Measurements from ENCODE around the gene PAK1. TPM values are rescaled to one million over a fixed set of nuclear protein-coding genes. Genes with fewer than 3 reads are reported as not detected.

PAK1 gene
- total and polyA plus RNA-seq, 2 experiments from 2014 or later: 18.4 to 33.1 TPM

DNA sequence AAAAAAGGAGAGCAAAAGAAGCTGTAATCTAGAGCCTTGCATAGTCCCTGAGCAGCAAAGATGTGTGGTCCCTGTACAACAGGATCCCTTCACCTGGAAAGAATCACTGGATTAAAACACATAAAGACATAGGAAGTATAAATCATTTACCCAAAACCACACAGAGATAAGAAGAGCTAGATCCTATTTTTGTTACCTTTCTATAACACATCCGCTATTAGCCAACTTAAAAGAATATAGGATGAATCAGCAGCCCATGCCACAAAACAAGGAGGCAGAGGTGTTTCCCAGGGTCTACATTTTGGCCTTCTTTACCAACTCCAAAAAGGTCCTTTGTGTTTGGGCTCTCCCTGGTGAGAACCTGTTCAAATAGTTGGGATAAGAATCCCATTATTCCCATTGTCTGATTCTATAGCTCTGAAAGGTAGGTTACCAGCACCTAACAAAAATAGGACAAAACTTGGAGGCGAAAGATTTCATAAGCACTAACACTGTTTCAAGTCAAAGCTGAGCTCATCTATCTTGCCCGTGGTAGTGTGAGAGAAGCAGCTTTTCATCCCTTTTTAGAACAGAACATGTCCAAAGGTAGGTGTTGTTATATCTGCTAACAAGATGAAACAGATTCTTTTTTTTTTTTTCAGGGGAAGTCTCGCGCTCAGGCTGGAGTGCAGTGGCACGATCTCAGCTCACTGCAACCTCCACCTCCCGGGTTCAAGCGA lies 26.8 kb downstream of the PAK1 start:
- TF ChIP-seq, protein P1, sequence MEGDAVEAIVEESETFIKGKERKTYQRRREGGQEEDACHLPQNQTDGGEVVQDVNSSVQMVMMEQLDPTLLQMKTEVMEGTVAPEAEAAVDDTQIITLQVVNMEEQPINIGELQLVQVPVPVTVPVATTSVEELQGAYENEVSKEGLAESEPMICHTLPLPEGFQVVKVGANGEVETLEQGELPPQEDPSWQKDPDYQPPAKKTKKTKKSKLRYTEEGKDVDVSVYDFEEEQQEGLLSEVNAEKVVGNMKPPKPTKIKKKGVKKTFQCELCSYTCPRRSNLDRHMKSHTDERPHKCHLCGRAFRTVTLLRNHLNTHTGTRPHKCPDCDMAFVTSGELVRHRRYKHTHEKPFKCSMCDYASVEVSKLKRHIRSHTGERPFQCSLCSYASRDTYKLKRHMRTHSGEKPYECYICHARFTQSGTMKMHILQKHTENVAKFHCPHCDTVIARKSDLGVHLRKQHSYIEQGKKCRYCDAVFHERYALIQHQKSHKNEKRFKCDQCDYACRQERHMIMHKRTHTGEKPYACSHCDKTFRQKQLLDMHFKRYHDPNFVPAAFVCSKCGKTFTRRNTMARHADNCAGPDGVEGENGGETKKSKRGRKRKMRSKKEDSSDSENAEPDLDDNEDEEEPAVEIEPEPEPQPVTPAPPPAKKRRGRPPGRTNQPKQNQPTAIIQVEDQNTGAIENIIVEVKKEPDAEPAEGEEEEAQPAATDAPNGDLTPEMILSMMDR (IDR thresholded peaks at IDR 0.05; ENCODE audit: low read depth, low read length): no peak
- DNase-seq (ENCODE audit: low read depth in 1 of 2, low spot score in 1 of 2): no peak
- H3K27me3 ChIP-seq: no peaks in the 10 kb centered on the region

DNA sequence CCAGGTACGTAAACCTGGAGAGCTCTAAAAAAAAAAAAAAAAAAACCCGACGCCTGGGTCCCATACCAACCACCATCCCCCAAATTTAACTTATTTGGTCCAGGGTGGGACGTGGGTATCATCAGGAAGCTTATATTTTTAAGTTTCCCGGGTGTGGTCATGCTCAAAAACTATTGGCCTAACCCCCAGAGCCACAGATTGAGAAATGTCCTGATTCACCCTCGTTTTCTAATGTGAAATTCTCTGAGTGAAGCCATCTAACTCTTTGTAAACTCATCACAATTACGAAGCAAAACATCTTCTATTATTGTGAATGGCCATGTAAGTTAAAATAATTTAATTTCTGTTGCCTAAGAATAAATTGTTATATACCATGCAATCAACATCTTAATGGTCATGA lies 29.6 kb downstream of the PAK1 start:
- H3K27ac ChIP-seq: no peak overlapping the region
- H3K4me3 ChIP-seq: no peak overlapping the region
- DNase-seq (ENCODE audit: low read depth in 1 of 2, low spot score in 1 of 2): no peak
- no peaks in the 10 kb centered on the region for H3K9me3 ChIP-seq (ENCODE audit: low read depth)
- no peaks in the 10 kb centered on the region for H3K36me3 ChIP-seq
- no peaks in the 10 kb centered on the region for H3K4me1 ChIP-seq (ENCODE audit: low read depth)
- H3K27me3 ChIP-seq: no peaks in the 10 kb centered on the region
- TF ChIP-seq, protein P1 (IDR thresholded peaks at IDR 0.05; ENCODE audit: low read depth, low read length): no peak

More for the DNA sequence above, 26.8 kb downstream of the PAK1 start:
- no peaks in the 10 kb centered on the region for H3K9me3 ChIP-seq (ENCODE audit: low read depth)
- no peak overlapping the region for H3K4me3 ChIP-seq
- H3K4me1 ChIP-seq (ENCODE audit: low read depth): no peaks in the 10 kb centered on the region
- H3K27ac ChIP-seq: no peak overlapping the region
- H3K36me3 ChIP-seq: no peaks in the 10 kb centered on the region

DNA sequence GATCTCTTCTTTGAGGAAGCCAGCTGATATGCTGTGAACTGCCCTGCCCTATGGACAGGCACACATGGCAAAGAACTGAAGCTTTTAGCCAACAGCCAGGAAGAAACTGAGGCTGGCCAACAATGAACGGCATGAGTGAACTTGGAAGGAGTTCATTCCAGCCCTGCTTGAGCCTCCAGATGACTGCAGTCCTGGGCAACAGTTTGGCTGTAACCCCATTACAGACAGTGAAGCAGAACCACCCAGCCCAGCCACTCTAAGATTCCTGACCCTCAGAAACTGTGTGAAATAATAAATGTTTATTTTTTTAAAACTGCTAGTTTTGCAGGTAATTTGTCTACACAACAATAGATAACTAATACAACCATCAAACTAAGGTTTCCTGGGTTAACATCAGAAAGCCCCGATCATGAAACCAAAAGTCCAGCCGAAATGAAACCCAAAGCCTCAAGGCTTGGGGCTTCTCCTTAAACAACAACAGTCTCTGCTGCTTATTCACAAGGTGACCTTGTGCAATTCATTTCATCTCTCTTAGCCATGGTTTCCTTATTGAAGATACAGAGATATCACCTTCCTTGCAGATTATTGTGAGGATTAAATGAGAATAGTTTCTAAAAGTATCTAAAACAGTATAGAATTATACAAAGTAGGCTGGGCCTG lies 31.4 kb downstream of the PAK1 start:
- Histone ChIP-seq H3K9me3 (ENCODE audit: low read depth) (no peaks in the 10 kb centered on the region), H3K36me3 (no peaks in the 10 kb centered on the region), H3K27me3 (no peaks in the 10 kb centered on the region), H3K4me1 (ENCODE audit: low read depth) (no peaks in the 10 kb centered on the region), H3K4me3 (no peak overlapping the region), H3K27ac (no peak overlapping the region)
- DNase-seq (ENCODE audit: low read depth in 1 of 2, low spot score in 1 of 2): no peak
- TF ChIP-seq, protein P1 (IDR thresholded peaks at IDR 0.05; ENCODE audit: low read depth, low read length): no peak

DNA sequence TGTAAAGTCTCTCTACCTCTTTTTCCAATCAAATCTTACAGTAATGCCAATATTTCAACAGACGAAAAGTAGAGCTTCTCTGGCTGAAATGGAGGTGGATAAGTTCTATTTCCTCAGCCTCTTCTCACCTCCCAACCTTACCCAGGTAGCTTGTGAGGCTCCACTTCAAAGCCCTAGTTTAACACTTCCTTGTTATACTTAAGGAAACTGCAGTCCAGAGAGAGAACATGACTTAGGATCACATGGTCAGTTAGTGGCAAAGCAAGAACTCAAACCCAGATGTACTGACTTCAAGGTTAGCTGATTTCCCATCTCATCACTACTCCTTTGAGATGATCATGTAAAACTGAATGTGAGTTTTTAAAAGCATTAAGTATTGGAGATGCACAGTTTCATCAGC lies 32.5 kb downstream of the PAK1 start:
- TF ChIP-seq, protein P1 (IDR thresholded peaks at IDR 0.05; ENCODE audit: low read depth, low read length): no peak
- H3K4me3 ChIP-seq: no peak overlapping the region
- H3K27me3 ChIP-seq: no peaks in the 10 kb centered on the region
- no peaks in the 10 kb centered on the region for H3K9me3 ChIP-seq (ENCODE audit: low read depth)
- H3K27ac ChIP-seq: no peak overlapping the region
- H3K36me3 ChIP-seq: no peaks in the 10 kb centered on the region
- H3K4me1 ChIP-seq (ENCODE audit: low read depth): no peaks in the 10 kb centered on the region
- DNase-seq (ENCODE audit: low read depth in 1 of 2, low spot score in 1 of 2): no peak

DNA sequence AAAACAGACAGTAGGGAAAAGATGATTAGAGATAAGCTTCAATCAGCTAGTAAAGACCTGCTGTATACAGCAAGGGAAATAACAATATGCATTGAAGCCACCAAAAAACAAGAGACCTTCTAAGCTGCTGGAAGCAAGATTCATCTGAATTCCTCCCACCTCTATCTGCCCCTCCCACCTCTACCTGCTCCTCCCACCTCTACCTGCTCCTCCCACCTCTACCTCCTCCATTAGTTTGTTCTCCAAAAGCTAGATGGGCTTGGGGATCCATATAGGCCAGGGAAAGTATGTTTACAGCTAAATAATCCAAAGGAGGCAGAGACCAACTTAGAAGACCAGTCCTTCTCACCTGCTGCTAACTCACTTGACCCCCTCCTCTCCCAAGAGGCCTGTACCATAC lies 33.2 kb downstream of the PAK1 start:
- Histone ChIP-seq H3K36me3 (no peaks in the 10 kb centered on the region), H3K27me3 (no peaks in the 10 kb centered on the region), H3K4me1 (ENCODE audit: low read depth) (no peaks in the 10 kb centered on the region), H3K9me3 (ENCODE audit: low read depth) (no peaks in the 10 kb centered on the region), H3K4me3 (no peak overlapping the region), H3K27ac (no peak overlapping the region)
- TF ChIP-seq, protein P1 (IDR thresholded peaks at IDR 0.05; ENCODE audit: low read depth, low read length): no peak
- DNase-seq (ENCODE audit: low read depth in 1 of 2, low spot score in 1 of 2): no peak

Data from cardiac muscle cell (in vitro differentiated cells and primary cell).